Gastroesophageal sphincter (tissue), 3 donors: ENCODE measurements around the gene TMEM258.

Experiments
- EP300 ChIP-seq: sonication (generic); formaldehyde crosslinking; IDR thresholded peaks from one replicate; pipeline ENCODE4 v1.6.1; 2017; ENCODE audit warnings: antibody characterized with exemption, mild to moderate bottlenecking
- POLR2A ChIP-seq, 2 donors: fragments of 450-650 bp; IDR thresholded peaks; one replicate each; pipeline ENCODE4 v1.6.1; 2017; ENCODE audit warnings: antibody characterized with exemption in 2 of 2, mild to moderate bottlenecking in 2 of 2, moderate library complexity in 1 of 2
- TF ChIP-seq, protein P1 (sequence below), 4 experiments: fragments of 200-600 bp in 2 of 4; fragments of 450-650 bp in 2 of 4; sonication (generic) in 1 of 4; IDR thresholded peaks; one replicate each; pipeline ENCODE4 v1.5.1; 2017 to 2019; ENCODE audit warnings: antibody characterized with exemption in 4 of 4, mild to moderate bottlenecking in 2 of 4, moderate library complexity in 2 of 4

DNA sequence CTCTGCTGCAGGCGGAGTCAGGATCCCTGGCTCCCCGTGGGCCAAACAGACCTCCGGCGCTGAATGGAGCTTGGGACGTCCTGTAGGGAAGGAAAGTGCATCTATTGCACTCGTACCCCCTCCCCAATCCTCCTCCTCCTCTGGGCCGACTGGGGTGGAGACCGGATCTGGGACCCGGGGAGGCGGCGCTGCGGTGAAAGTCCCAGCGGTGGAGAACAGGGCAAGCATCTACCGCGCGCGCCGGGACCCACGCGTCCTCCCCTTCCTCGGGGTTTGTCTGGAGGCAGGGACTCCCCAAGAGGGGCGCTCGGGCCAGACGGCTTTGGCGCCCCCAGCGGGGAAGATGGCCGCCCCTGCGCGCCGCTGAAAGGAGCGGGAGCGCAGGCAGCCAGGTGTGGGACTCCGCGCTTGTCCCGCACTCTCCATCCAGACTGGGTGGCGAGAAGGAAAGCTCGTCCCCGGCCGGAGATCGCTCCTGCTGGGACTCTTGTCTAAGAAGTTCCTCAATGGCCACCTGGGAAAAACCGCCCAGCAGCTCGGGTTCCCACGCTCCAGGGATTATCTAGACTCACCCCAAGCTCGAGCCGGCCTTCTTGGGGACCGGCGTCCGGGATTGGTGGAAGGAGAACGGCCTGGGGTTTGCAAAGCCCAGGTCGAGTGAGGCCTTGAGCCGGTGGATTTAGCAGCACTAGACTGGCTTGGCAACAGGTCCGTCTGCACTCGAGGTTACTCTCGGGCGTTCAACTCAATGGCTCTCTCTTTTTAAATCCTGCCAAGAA is 36.4 kb upstream of the TMEM258 start:
- TF ChIP-seq POLR2A (IDR thresholded peaks at IDR 0.05): peak; percentile 10 to 28
- TF ChIP-seq, protein P1, sequence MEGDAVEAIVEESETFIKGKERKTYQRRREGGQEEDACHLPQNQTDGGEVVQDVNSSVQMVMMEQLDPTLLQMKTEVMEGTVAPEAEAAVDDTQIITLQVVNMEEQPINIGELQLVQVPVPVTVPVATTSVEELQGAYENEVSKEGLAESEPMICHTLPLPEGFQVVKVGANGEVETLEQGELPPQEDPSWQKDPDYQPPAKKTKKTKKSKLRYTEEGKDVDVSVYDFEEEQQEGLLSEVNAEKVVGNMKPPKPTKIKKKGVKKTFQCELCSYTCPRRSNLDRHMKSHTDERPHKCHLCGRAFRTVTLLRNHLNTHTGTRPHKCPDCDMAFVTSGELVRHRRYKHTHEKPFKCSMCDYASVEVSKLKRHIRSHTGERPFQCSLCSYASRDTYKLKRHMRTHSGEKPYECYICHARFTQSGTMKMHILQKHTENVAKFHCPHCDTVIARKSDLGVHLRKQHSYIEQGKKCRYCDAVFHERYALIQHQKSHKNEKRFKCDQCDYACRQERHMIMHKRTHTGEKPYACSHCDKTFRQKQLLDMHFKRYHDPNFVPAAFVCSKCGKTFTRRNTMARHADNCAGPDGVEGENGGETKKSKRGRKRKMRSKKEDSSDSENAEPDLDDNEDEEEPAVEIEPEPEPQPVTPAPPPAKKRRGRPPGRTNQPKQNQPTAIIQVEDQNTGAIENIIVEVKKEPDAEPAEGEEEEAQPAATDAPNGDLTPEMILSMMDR (IDR thresholded peaks at IDR 0.05): peak in 2 of 4 experiments; percentile 39 to 59
- TF ChIP-seq EP300: no peak
